Left kidney (tissue), 2 donors: Measurements from ENCODE around the gene IL20RB. TPM values are rescaled to one million over a fixed set of nuclear protein-coding genes. Genes with fewer than 3 reads are reported as not detected.
A peak's percentile ranks its signal among the peaks of the same experiment; 100 is the strongest.
"Not testable (repeated sequence)": the region's sequence is repeated elsewhere in the genome, so short reads cannot be mapped to it uniquely, and the experiment has no call there.

Source experiments
- DNase-seq: peaks from one replicate; pipeline ENCODE4 v3.0.0-alpha.2; 2013
- polyA plus RNA-seq: library from polyadenylated mRNA; unstranded; fragments of 120-200 nt; gene quantifications from one replicate; pipeline ENCODE4 v1.2.1, GENCODE V29; 2013; ENCODE audit not compliant: insufficient read length

Gene IL20RB
- polyA plus RNA-seq, 1 donor, result 0.85 TPM

GRCh38 chr3:136987398-136987980 is 29.7 kb downstream of the IL20RB start:
- DNase-seq, result not testable (repeated sequence)

GRCh38 chr3:136988651-136989050 is 30.9 kb downstream of the IL20RB start:
- DNase-seq, result no peak

GRCh38 chr3:136989781-136990524 is 32.2 kb downstream of the IL20RB start:
- no peak for DNase-seq

- DNase-seq, result no peak
These were observed 33.0 kb downstream of the IL20RB start for GRCh38 chr3:136990826-136991225.

GRCh38 chr3:136992115-136992514 is 34.3 kb downstream of the IL20RB start:
- DNase-seq, result no peak

- DNase-seq, result no peak
These were observed 37.2 kb downstream of the IL20RB start for GRCh38 chr3:136994772-136995516.

GRCh38 chr3:136995652-136996051 is 37.9 kb downstream of the IL20RB start:
- DNase-seq, result no peak

GRCh38 chr3:137000039-137000438 is 42.3 kb downstream of the IL20RB start:
- DNase-seq, result no peak

GRCh38 chr3:137007376-137007775 is 49.6 kb downstream of the IL20RB start:
- DNase-seq, result not testable (repeated sequence)

GRCh38 chr3:137008131-137008530 is 50.3 kb downstream of the IL20RB start:
- no peak for DNase-seq

GRCh38 chr3:137008976-137009375 is 51.2 kb downstream of the IL20RB start:
- DNase-seq, result no peak

GRCh38 chr3:137010137-137010536 is 52.4 kb downstream of the IL20RB start:
- no peak for DNase-seq

- DNase-seq, result no peak
These were observed 53.4 kb downstream of the IL20RB start for GRCh38 chr3:137011153-137011552.

- DNase-seq, result no peak
These were observed 54.3 kb downstream of the IL20RB start for GRCh38 chr3:137012097-137012501.

- peak; percentile 93 for DNase-seq
These were observed 56.3 kb downstream of the IL20RB start for GRCh38 chr3:137013951-137014688.

GRCh38 chr3:137017316-137017715 is 59.5 kb downstream of the IL20RB start:
- not testable (repeated sequence) for DNase-seq

GRCh38 chr3:137020315-137020714 is 62.5 kb downstream of the IL20RB start:
- DNase-seq, result no peak

GRCh38 chr3:137020888-137021287 is 63.1 kb downstream of the IL20RB start:
- DNase-seq, result no peak

GRCh38 chr3:137024348-137024747 is 66.6 kb downstream of the IL20RB start:
- DNase-seq, result no peak

GRCh38 chr3:137026701-137027100 is 68.9 kb downstream of the IL20RB start:
- DNase-seq, result no peak

GRCh38 chr3:137032465-137033120 is 74.8 kb downstream of the IL20RB start:
- DNase-seq, result peak; percentile 86

GRCh38 chr3:137035631-137036030 is 77.8 kb downstream of the IL20RB start:
- DNase-seq, result no peak
